ENCODE data around the gene KRTAP4-16.
"Not testable (repeated sequence)": the region's sequence is repeated elsewhere in the genome, so short reads cannot be mapped to it uniquely, and the experiment has no call there.

GRCh38 chr17:41099682-41100480 is 2.1 kb downstream of the KRTAP4-16 start:
- not testable (repeated sequence) for TF ChIP-seq POLR2AphosphoS5, POLR2A, CTCF (IDR thresholded peaks at IDR 0.05)

Measured in stomach (tissue), 4 donors.